Natural killer cell (primary cell): Measurements from ENCODE around the gene GALNS. TPM values are rescaled to one million over a fixed set of nuclear protein-coding genes. Genes with fewer than 3 reads are reported as not detected.

ENCODE experiments used
- ATAC-seq, 3 donors: fragments of 150-1000 bp in 2 of 3; fragments of 200-7000 bp in 1 of 3; cut with Tn5 transposase; 1 replicate in 1 of 3; 2 replicates in 2 of 3; pipeline ENCODE4 v1.10.0; 2021; ENCODE audit warnings: mild to moderate bottlenecking in 2 of 3, moderate library complexity in 2 of 3
- DNase-seq, 2 donors: peaks; one replicate each; pipeline versions ENCODE4 v3.0.0 to v3.0.0-alpha.2; 2013 to 2021; ENCODE audit warnings: mixed read lengths in 1 of 2
- H3K27ac ChIP-seq: one replicate; pipeline ENCODE4 v1.5.1; 2013; ENCODE audit warnings: mild to moderate bottlenecking, low read length
- H3K27me3 ChIP-seq: one replicate; pipeline ENCODE4 v1.6.1; 2013; ENCODE audit warnings: low read length; ENCODE audit not compliant: control insufficient read depth, insufficient read depth
- H3K36me3 ChIP-seq: one replicate; pipeline ENCODE4 v1.6.1; 2013; ENCODE audit warnings: low read length; ENCODE audit not compliant: control insufficient read depth, insufficient read depth
- H3K4me1 ChIP-seq: one replicate; pipeline ENCODE4 v1.6.1; 2013; ENCODE audit warnings: low read length; ENCODE audit not compliant: control insufficient read depth, insufficient read depth
- H3K4me3 ChIP-seq: one replicate; pipeline ENCODE4 v1.5.1; 2013; ENCODE audit warnings: low read length
- H3K9me3 ChIP-seq: one replicate; pipeline ENCODE4 v1.6.1; 2013; ENCODE audit warnings: low read length; ENCODE audit not compliant: control insufficient read depth, insufficient read depth
- H3K27ac Mint-ChIP-seq, 2 donors: one replicate each; pipeline ENCODE4 v1.8.0; 2022; ENCODE audit warnings: mild to moderate bottlenecking in 2 of 2, mixed read lengths in 2 of 2, moderate library complexity in 1 of 2
- H3K27me3 Mint-ChIP-seq, 2 donors: one replicate each; pipeline ENCODE4 v1.8.0; 2022; ENCODE audit warnings: low read depth in 2 of 2, mixed read lengths in 2 of 2
- H3K36me3 Mint-ChIP-seq: one replicate; pipeline ENCODE4 v1.8.0; 2022; ENCODE audit warnings: mixed read lengths
- H3K4me1 Mint-ChIP-seq, 2 donors: one replicate each; pipeline ENCODE4 v1.8.0; 2022; ENCODE audit warnings: mixed read lengths in 2 of 2
- H3K4me3 Mint-ChIP-seq: one replicate; pipeline ENCODE4 v1.8.0; 2022; ENCODE audit warnings: mild to moderate bottlenecking, moderate library complexity, mixed read lengths
- H3K9me3 Mint-ChIP-seq, 2 donors: one replicate each; pipeline ENCODE4 v1.8.0; 2022; ENCODE audit warnings: mixed read lengths in 2 of 2
- WGBS: methylation state at CpG from one replicate; pipeline ENCODE4 v1.1.7; 2013; ENCODE audit warnings: missing lambda C conversion rate; ENCODE audit not compliant: insufficient coverage; 5-methylcytosine and 5-hydroxymethylcytosine counted together
- intact Hi-C: fragments of 100-400 bp; cut with micrococcal nuclease; formaldehyde crosslinking; loops from one replicate; pipeline ENCODE4 v1.14.2; 2022
- total RNA-seq, 4 donors: library from RNA; stranded (reverse); fragments of 120-200 nt in 1 of 4; gene quantifications; one replicate each; pipeline versions ENCODE4 v1.2.3 to v1.2.4, GENCODE V29; 2013 to 2022
- TF ChIP-seq, protein P1 (sequence below): fragments of 200-600 bp; IDR thresholded peaks from one replicate; pipeline ENCODE4 v1.8.0; 2022; ENCODE audit warnings: antibody characterized with exemption

Gene GALNS
- total RNA-seq, 3 donors from 2014 or later (not counting 1 experiment from before 2014, with no cell fraction given) = 58.1 to 75.8 (median 65.7) TPM

DNA sequence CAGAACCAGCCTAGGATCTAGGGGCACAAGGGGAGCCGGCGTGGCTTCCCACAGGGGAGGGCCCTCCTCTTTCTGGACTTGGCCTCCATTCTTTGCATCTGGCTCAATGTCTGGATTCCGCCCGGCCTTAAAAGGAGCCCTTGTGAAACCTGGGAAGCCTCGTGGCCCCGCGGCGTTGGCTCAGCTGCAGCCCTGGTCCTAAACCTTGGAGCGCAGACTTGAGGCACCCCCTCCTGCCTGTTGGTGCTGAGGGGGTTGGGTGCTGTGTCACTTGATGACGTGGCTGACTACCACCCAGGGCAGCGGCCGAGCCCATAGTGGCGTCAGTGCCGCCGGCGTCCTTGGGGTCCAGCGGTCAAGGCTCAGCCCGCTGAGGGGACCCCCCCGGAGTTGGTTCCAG lies 4.6 kb upstream of the GALNS start:
- Histone ChIP-seq H3K9me3 (no peaks in the 10 kb centered on the region), H3K4me1 (peaks cover 11% of the 10 kb centered on the region), H3K27ac (no peak overlapping the region), H3K27me3 (no peaks in the 10 kb centered on the region), H3K36me3 (peaks cover 22% of the 10 kb centered on the region), H3K4me3 (no peak overlapping the region)
- no peak overlapping the region for H3K27ac Mint-ChIP-seq
- TF ChIP-seq, protein P1, sequence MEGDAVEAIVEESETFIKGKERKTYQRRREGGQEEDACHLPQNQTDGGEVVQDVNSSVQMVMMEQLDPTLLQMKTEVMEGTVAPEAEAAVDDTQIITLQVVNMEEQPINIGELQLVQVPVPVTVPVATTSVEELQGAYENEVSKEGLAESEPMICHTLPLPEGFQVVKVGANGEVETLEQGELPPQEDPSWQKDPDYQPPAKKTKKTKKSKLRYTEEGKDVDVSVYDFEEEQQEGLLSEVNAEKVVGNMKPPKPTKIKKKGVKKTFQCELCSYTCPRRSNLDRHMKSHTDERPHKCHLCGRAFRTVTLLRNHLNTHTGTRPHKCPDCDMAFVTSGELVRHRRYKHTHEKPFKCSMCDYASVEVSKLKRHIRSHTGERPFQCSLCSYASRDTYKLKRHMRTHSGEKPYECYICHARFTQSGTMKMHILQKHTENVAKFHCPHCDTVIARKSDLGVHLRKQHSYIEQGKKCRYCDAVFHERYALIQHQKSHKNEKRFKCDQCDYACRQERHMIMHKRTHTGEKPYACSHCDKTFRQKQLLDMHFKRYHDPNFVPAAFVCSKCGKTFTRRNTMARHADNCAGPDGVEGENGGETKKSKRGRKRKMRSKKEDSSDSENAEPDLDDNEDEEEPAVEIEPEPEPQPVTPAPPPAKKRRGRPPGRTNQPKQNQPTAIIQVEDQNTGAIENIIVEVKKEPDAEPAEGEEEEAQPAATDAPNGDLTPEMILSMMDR = no peak
- ATAC-seq (no peak), DNase-seq (no peak)
- 97% methylated on average over 19 of the region's 19 CpGs for WGBS
- H3K9me3 Mint-ChIP-seq = no peaks in the 10 kb centered on the region
- no peaks in the 10 kb centered on the region for H3K27me3 Mint-ChIP-seq
- H3K4me1 Mint-ChIP-seq = peaks cover 11 to 15% of the 10 kb centered on the region in 2 donors
- intact Hi-C loops = no loop called here
- H3K4me3 Mint-ChIP-seq = no peak overlapping the region
- no peaks in the 10 kb centered on the region for H3K36me3 Mint-ChIP-seq

DNA sequence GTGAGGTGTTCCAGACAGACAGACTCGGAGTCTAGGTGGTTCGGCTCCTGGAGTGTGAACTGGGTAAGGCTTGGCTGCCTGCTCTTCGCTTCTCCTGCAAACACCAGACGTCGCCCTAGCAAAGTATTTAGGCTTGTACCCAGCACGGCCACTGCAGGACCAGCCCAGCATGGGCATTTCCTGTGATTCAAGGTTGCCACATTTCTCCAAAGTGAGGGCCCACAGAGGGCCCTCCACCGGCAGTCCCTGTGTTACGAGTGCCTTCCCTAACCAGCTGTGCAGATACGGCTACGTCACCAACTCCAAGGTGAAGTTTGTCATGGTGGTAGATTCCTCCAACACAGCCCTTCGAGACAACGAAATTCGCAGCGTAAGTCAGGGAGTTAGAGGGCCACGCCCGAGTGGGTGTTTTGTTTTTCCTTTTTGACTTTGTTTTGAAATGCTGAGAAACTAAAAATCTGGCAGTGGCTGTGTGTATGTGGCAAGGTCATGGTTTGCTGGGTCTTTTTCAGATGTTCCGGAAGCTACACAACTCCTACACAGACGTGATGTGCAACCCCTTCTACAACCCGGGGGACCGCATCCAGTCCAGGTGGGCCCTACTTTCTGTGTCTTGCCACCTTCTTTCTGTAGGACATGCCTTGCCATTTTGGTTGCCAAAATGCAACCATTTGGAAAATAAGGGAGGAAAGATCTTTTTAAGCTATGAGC lies 2.8 kb upstream of the GALNS start:
- no peak for ATAC-seq
- H3K4me1 ChIP-seq = peaks cover 29% of the 10 kb centered on the region
- intact Hi-C loops = loop anchor here (2.0 to 5.0 kb wide), 2 partner anchors 122 to 301 kb away; no protein-coding TSS in a partner anchor
- Mint-ChIP-seq H3K36me3 (no peaks in the 10 kb centered on the region), H3K4me1 (peaks cover 18 to 25% of the 10 kb centered on the region in 2 donors), H3K27ac (no peak overlapping the region), H3K27me3 (no peaks in the 10 kb centered on the region), H3K4me3 (no peak overlapping the region), H3K9me3 (no peaks in the 10 kb centered on the region)
- no peak for DNase-seq
- peaks cover 22% of the 10 kb centered on the region for H3K36me3 ChIP-seq
- no peak overlapping the region for H3K27ac ChIP-seq
- TF ChIP-seq, protein P1 = no peak
- H3K27me3 ChIP-seq = no peaks in the 10 kb centered on the region
- H3K9me3 ChIP-seq = no peaks in the 10 kb centered on the region
- WGBS = 94% methylated on average over 20 of the region's 20 CpGs
- H3K4me3 ChIP-seq = no peak overlapping the region

DNA sequence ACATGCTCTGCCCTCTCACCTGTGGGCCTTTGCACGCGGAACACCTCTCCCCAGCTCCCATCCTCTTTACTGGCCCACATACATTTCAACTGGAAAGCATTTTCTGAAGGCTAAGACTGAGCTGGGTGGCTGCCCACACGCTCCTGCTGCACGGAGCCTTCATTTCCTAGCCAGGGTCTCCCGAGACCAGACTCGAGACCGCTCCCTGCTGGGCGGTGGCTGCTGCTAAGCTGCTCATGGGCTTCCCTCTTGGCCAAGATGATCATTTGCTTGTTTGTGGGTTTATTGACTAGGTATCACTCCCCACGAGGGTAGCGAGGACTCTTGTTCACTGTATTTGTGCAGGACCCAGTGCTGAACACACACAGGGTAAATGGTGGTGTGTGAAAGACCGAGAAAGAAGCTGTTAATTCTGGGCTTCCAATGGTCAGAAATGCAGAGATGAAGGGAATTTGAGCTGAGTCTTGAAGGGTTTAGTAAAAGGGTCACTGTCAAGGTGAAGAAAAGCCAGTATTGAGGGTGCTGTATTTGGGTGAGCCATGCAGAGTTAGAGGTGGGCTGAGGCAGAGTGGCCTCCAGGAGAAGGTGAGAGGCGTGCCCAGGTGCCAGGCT lies 1.1 kb upstream of the GALNS start:
- Mint-ChIP-seq H3K27me3 (no peaks in the 10 kb centered on the region), H3K4me1 (peaks cover 18 to 27% of the 10 kb centered on the region in 2 donors), H3K27ac (peak overlapping the region; percentile 91 to 93), H3K4me3 (peak overlapping the region; percentile 97), H3K9me3 (no peaks in the 10 kb centered on the region), H3K36me3 (no peaks in the 10 kb centered on the region)
- Histone ChIP-seq H3K27ac (no peak overlapping the region), H3K36me3 (peaks cover 22% of the 10 kb centered on the region), H3K4me3 (peak overlapping the region; percentile 97), H3K27me3 (no peaks in the 10 kb centered on the region), H3K4me1 (peaks cover 43% of the 10 kb centered on the region), H3K9me3 (no peaks in the 10 kb centered on the region)
- WGBS = 15% methylated on average over 12 of the region's 12 CpGs
- ATAC-seq = peak; percentile 28 to 37 (median 36)
- TF ChIP-seq, protein P1 = peak; percentile 63
- intact Hi-C loops = loop anchor here (2.0 to 5.0 kb wide), 3 partner anchors 45 to 299 kb away; no protein-coding TSS in a partner anchor
- peak; percentile 54 to 85 for DNase-seq
